KMS-11 (cell line): ENCODE results near the gene HOXA4.

Experiments
- H2AFZ ChIP-seq: fragments of 200-600 bp; sonication (generic); 2 replicates; pipeline ENCODE4 v1.6.1; 2016; ENCODE audit warnings: antibody characterized with exemption, mixed run types, low read depth
- H3K27ac ChIP-seq: fragments of 200-600 bp; sonication (generic); 2 replicates; pipeline ENCODE4 v1.6.1; 2016; ENCODE audit warnings: mild to moderate bottlenecking, mixed run types
- H3K27me3 ChIP-seq: fragments of 200-600 bp; sonication (generic); 2 replicates; pipeline ENCODE4 v1.6.1; 2017; ENCODE audit warnings: mild to moderate bottlenecking, low read depth, mixed run types, moderate library complexity; ENCODE audit not compliant: insufficient read depth
- H3K36me3 ChIP-seq: fragments of 200-600 bp; sonication (generic); 2 replicates; pipeline ENCODE4 v1.6.1; 2017; ENCODE audit warnings: mild to moderate bottlenecking, mixed run types; ENCODE audit not compliant: insufficient read depth
- H3K4me1 ChIP-seq: fragments of 200-600 bp; sonication (generic); 2 replicates; pipeline ENCODE4 v1.6.1; 2016; ENCODE audit warnings: mild to moderate bottlenecking, low read depth, mixed run types; ENCODE audit not compliant: poor library complexity, severe bottlenecking
- H3K4me2 ChIP-seq: fragments of 200-600 bp; sonication (generic); 2 replicates; pipeline ENCODE4 v1.7.0; 2016; ENCODE audit warnings: mild to moderate bottlenecking, mixed run types
- H3K4me3 ChIP-seq: fragments of 200-600 bp; sonication (generic); IDR thresholded peaks from 2 replicates; pipeline ENCODE4 v1.6.1; 2017; ENCODE audit warnings: low read depth, low read length, mixed read lengths; ENCODE audit not compliant: insufficient read depth
- H3K79me2 ChIP-seq: fragments of 200-600 bp; sonication (generic); 2 replicates; pipeline ENCODE4 v1.6.1; 2016; ENCODE audit warnings: low read depth, mixed run types; ENCODE audit not compliant: insufficient read depth
- H3K9ac ChIP-seq: fragments of 200-600 bp; sonication (generic); 2 replicates; pipeline ENCODE4 v1.6.1; 2016; ENCODE audit warnings: mild to moderate bottlenecking, mixed run types
- H4K20me1 ChIP-seq: fragments of 200-600 bp; sonication (generic); 2 replicates; pipeline ENCODE4 v1.6.1; 2016; ENCODE audit warnings: mild to moderate bottlenecking, mixed run types; ENCODE audit not compliant: insufficient read depth
- TF ChIP-seq, protein P1 (sequence below): fragments of 200-600 bp; sonication (generic); conservative IDR thresholded peaks from 2 replicates; pipeline ENCODE4 v1.6.1; 2017; ENCODE audit warnings: low read depth, mild to moderate bottlenecking, antibody characterized with exemption, low read length, moderate library complexity, mixed read lengths

Gene HOXA4

DNA sequence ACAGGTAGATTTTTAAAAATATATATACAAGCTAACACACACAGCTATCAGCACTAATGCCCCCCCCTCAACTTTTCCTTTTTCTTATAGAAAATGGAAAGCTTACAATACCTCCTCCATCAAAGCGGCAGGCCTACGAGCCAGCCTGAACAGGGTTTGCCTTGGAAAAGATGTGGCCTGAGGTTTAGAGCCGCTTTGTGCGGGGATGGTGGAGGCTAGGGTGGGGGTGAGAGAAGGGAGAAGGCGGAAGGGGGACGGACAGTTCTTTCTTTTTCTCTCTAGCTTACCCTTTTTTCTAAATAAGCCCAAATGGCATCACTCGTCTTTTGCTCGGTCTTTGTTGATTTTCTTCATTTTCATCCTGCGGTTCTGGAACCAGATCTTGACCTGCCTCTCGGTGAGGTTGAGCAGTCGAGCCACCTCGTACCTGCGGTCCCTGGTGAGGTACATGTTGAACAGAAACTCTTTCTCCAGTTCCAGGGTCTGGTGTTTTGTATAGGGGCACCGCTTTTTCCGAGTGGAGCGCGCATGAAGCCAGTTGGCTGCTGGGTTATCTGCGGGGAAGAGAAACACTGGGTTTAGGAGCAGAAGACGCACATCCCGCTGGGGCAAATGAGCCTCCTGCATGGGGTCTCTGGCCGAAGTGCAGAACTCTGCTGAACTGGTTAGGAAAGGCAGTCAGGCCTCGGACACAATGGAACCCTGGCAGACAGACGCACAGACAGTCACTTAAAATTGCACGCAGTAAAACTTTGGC, 32.9 kb upstream of the HOXA4 start:
- Histone ChIP-seq H3K79me2 (no peaks in the 10 kb centered on the region), H2AFZ (no peak overlapping the region), H3K9ac (no peak overlapping the region), H3K27ac (no peak overlapping the region), H4K20me1 (no peaks in the 10 kb centered on the region), H3K36me3 (no peaks in the 10 kb centered on the region), H3K27me3 (no peaks in the 10 kb centered on the region), H3K4me2 (no peak overlapping the region), H3K4me3 (no peak overlapping the region), H3K4me1 (no peaks in the 10 kb centered on the region)
- TF ChIP-seq, protein P1, sequence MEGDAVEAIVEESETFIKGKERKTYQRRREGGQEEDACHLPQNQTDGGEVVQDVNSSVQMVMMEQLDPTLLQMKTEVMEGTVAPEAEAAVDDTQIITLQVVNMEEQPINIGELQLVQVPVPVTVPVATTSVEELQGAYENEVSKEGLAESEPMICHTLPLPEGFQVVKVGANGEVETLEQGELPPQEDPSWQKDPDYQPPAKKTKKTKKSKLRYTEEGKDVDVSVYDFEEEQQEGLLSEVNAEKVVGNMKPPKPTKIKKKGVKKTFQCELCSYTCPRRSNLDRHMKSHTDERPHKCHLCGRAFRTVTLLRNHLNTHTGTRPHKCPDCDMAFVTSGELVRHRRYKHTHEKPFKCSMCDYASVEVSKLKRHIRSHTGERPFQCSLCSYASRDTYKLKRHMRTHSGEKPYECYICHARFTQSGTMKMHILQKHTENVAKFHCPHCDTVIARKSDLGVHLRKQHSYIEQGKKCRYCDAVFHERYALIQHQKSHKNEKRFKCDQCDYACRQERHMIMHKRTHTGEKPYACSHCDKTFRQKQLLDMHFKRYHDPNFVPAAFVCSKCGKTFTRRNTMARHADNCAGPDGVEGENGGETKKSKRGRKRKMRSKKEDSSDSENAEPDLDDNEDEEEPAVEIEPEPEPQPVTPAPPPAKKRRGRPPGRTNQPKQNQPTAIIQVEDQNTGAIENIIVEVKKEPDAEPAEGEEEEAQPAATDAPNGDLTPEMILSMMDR, result no peak

DNA sequence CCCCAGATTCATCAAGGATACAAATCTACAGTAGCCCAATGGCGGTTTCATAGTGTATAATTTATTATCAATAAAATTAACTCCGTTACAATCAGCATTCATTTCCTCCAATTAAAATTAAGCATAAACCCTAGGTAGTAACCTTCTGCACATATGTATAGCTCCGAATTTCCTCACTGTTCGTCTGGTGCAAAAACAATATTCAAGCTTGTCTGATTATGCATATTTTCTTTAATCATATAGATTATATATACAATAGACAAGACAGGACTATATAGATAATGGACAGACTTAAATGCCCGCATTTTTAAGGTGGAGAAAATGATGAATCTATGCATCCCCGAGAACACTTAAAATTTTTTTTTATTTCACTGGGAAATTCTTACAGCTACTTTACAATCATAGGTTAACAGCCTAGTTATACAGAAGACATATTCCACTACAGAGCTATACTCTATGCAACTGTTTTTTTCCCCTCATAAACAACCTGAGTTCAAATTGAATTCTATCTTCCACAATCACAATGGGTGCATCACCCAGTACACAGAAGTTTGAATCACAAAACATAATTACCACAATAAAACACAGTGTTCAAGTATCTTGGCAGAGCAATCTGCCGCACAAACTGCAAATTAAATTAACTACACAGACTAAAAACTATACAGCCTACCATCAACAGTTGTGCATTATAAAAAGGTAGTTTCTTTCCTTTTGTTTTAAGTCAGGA, 32.2 kb upstream of the HOXA4 start:
- Histone ChIP-seq H2AFZ (no peak overlapping the region), H3K36me3 (no peaks in the 10 kb centered on the region), H4K20me1 (no peaks in the 10 kb centered on the region), H3K79me2 (no peaks in the 10 kb centered on the region), H3K4me2 (no peak overlapping the region), H3K4me3 (no peak overlapping the region), H3K27ac (no peak overlapping the region), H3K4me1 (no peaks in the 10 kb centered on the region), H3K27me3 (no peaks in the 10 kb centered on the region), H3K9ac (no peak overlapping the region)
- TF ChIP-seq, protein P1, result no peak

DNA sequence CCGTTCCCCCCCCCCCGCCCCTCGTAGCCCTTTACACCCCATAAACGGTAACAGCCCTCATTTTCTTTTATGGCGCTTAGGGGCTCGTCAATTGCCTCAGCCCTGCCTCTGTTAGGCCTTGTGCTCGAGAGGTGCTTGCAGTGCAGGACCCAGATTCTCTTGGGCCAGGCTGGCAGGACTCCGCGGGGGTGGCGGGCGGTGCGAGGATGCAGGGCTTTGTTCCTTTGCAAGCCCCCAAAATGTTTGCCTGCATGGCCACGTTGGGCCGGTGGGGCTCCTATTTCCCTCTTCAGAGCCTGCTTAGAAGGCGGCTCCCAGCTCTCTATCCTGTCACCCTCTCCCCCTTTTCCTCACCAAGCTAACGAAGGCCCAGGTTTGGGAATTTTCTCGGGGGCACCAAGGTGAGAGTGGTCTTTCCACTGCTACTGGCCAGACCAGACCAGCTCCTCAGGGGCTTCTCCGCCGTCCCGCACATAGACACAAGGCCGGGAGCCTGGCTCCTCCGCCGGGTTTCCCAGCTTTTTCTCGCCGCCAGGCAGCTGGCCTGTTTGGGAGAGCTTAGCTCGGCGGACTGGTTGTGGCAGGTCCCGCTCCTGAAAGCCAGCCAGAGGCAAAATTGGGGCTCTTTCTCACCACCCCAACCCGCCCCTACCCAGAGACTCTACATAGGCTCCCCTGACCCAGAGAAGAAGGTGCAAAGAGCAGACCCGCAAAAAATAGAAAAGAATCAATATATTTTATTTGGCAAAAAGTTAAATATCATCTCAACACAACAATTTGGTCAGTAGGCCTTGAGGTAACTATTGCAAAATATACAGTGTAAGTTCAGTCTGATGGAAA, 31.4 kb upstream of the HOXA4 start:
- Histone ChIP-seq H3K79me2 (no peaks in the 10 kb centered on the region), H4K20me1 (no peaks in the 10 kb centered on the region), H3K27ac (no peak overlapping the region), H3K9ac (no peak overlapping the region), H3K4me2 (no peak overlapping the region), H3K4me1 (no peaks in the 10 kb centered on the region), H2AFZ (peak overlapping the region; percentile 100; the same call in 1 of the 2 replicates), H3K36me3 (no peaks in the 10 kb centered on the region), H3K4me3 (no peak overlapping the region), H3K27me3 (no peaks in the 10 kb centered on the region)
- TF ChIP-seq, protein P1, result no peak

- Histone ChIP-seq H3K4me2 (peak overlapping the region; percentile 75), H3K79me2 (no peaks in the 10 kb centered on the region), H3K4me3 (no peak overlapping the region), H4K20me1 (no peaks in the 10 kb centered on the region), H3K9ac (peak overlapping the region; percentile 80; the same call in 1 of the 2 replicates), H2AFZ (peak overlapping the region; percentile 100), H3K36me3 (no peaks in the 10 kb centered on the region), H3K4me1 (no peaks in the 10 kb centered on the region), H3K27me3 (no peaks in the 10 kb centered on the region), H3K27ac (no peak overlapping the region)
- TF ChIP-seq, protein P1, result peak; percentile 72
These were observed 30.7 kb upstream of the HOXA4 start for GRCh38 chr7:27161214-27161720.
